T-helper 2 cell treated with Interferon-gamma antibody and Interleukin-4, amounts not matched to agents 5 μg/mL and 100 μg/mL, for 36 hours (primary cell): ENCODE measurements around the gene PCSK5.
"Not testable (repeated sequence)": the region's sequence is repeated elsewhere in the genome, so short reads cannot be mapped to it uniquely, and the experiment has no call there.

ENCODE experiments used
- DNase-seq: peaks from one replicate; pipeline ENCODE4 v3.0.0; 2021; ENCODE audit warnings: low spot score
- H3K27ac Mint-ChIP-seq: one replicate; pipeline ENCODE4 v1.8.0; 2021; ENCODE audit warnings: mild to moderate bottlenecking, mixed read lengths
- H3K27me3 Mint-ChIP-seq: one replicate; pipeline ENCODE4 v1.8.0; 2021; ENCODE audit warnings: low read depth, mixed read lengths
- H3K36me3 Mint-ChIP-seq: one replicate; pipeline ENCODE4 v1.8.0; 2021; ENCODE audit warnings: low read depth, mixed read lengths
- H3K4me1 Mint-ChIP-seq: one replicate; pipeline ENCODE4 v1.8.0; 2021; ENCODE audit warnings: low read depth, mixed read lengths
- H3K4me3 Mint-ChIP-seq: one replicate; pipeline ENCODE4 v1.8.0; 2022; ENCODE audit warnings: mild to moderate bottlenecking, moderate library complexity, mixed read lengths
- H3K9me3 Mint-ChIP-seq: one replicate; pipeline ENCODE4 v1.8.0; 2021; ENCODE audit warnings: mixed read lengths

PCSK5 gene

GRCh38 chr9:75895112-75895511, 4.6 kb downstream of the PCSK5 start:
- H3K9me3 Mint-ChIP-seq = no peaks in the 10 kb centered on the region
- peaks cover 10% of the 10 kb centered on the region for H3K4me1 Mint-ChIP-seq
- DNase-seq = no peak
- peaks cover 42% of the 10 kb centered on the region for H3K27me3 Mint-ChIP-seq
- no peak overlapping the region for H3K27ac Mint-ChIP-seq
- no peaks in the 10 kb centered on the region for H3K36me3 Mint-ChIP-seq
- no peak overlapping the region for H3K4me3 Mint-ChIP-seq

GRCh38 chr9:75896193-75896592, 5.7 kb downstream of the PCSK5 start:
- Mint-ChIP-seq H3K27ac (no peak overlapping the region), H3K9me3 (no peaks in the 10 kb centered on the region), H3K4me3 (no peak overlapping the region), H3K36me3 (no peaks in the 10 kb centered on the region), H3K4me1 (peaks cover 9% of the 10 kb centered on the region), H3K27me3 (peaks cover 45% of the 10 kb centered on the region)
- DNase-seq = no peak

GRCh38 chr9:75900893-75901524, 10.5 kb downstream of the PCSK5 start:
- not testable (repeated sequence) for DNase-seq, H3K27ac Mint-ChIP-seq, H3K9me3 Mint-ChIP-seq, H3K27me3 Mint-ChIP-seq, H3K36me3 Mint-ChIP-seq, H3K4me3 Mint-ChIP-seq, H3K4me1 Mint-ChIP-seq

GRCh38 chr9:75903785-75904360, 13.4 kb downstream of the PCSK5 start:
- Mint-ChIP-seq H3K9me3 (no peaks in the 10 kb centered on the region), H3K36me3 (no peaks in the 10 kb centered on the region), H3K27me3 (peaks cover 3% of the 10 kb centered on the region), H3K4me1 (no peaks in the 10 kb centered on the region), H3K4me3 (no peak overlapping the region), H3K27ac (no peak overlapping the region)
- no peak for DNase-seq

- no peaks in the 10 kb centered on the region for H3K9me3 Mint-ChIP-seq
- no peak for DNase-seq
- H3K4me1 Mint-ChIP-seq = no peaks in the 10 kb centered on the region
- H3K27ac Mint-ChIP-seq = no peak overlapping the region
- no peak overlapping the region for H3K4me3 Mint-ChIP-seq
- no peaks in the 10 kb centered on the region for H3K36me3 Mint-ChIP-seq
- H3K27me3 Mint-ChIP-seq = peaks cover 3% of the 10 kb centered on the region
Measured at GRCh38 chr9:75904364-75904763, 13.9 kb downstream of the PCSK5 start.

DNA sequence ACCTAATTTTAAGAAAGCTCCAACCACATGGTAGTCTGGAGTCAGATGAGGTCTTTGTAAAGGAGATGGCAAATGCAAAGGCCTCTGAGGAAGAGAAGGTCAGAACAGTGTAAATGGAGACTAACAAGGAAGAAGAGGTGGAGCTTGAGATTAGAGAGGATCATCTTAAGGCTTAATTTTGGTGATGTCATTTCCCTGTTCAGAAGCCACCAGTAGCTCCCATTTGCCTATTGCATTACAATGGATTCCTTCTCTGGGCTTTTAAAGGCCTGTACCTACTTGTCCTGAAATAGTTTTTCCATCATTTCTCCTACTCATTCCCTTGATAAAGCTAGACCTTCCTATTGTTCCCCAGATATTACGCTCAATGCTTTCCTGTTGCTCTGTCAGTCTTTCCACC, 16.1 kb downstream of the PCSK5 start:
- H3K27me3 Mint-ChIP-seq = no peaks in the 10 kb centered on the region

DNA sequence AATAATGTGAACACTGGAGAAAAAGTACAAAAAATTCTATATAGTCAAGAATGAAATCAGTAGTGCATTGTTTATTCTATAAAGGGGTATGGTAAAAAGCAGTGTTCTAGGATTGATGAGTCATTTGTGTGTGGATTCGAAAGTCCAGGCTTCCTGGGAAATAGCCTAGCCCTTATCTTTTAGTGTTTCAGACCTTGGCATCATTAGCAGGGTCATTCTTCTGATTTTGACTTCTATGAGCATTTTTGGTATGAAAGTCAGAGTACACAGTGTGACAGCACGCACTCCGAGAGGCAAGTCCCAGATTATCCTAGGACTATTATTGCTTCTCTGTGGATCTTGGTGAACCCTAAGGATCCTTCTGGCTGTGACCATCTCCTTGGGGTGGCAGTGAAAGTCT, 16.9 kb downstream of the PCSK5 start:
- DNase-seq = no peak
- peaks cover 2% of the 10 kb centered on the region for H3K4me1 Mint-ChIP-seq
- H3K36me3 Mint-ChIP-seq = no peaks in the 10 kb centered on the region
- no peak overlapping the region for H3K4me3 Mint-ChIP-seq
- H3K27ac Mint-ChIP-seq = no peak overlapping the region
- H3K27me3 Mint-ChIP-seq = no peaks in the 10 kb centered on the region
- no peaks in the 10 kb centered on the region for H3K9me3 Mint-ChIP-seq

More for the DNA sequence above, 16.1 kb downstream of the PCSK5 start:
- no peak overlapping the region for H3K27ac Mint-ChIP-seq
- no peak for DNase-seq
- H3K9me3 Mint-ChIP-seq = no peaks in the 10 kb centered on the region
- H3K36me3 Mint-ChIP-seq = no peaks in the 10 kb centered on the region
- no peaks in the 10 kb centered on the region for H3K4me1 Mint-ChIP-seq
- no peak overlapping the region for H3K4me3 Mint-ChIP-seq

- H3K9me3 Mint-ChIP-seq = no peaks in the 10 kb centered on the region
- H3K4me3 Mint-ChIP-seq = no peak overlapping the region
- DNase-seq = no peak
- H3K27ac Mint-ChIP-seq = no peak overlapping the region
- peaks cover 2% of the 10 kb centered on the region for H3K4me1 Mint-ChIP-seq
- no peaks in the 10 kb centered on the region for H3K27me3 Mint-ChIP-seq
- H3K36me3 Mint-ChIP-seq = no peaks in the 10 kb centered on the region
Measured at GRCh38 chr9:75907923-75908322, 17.4 kb downstream of the PCSK5 start.

DNA sequence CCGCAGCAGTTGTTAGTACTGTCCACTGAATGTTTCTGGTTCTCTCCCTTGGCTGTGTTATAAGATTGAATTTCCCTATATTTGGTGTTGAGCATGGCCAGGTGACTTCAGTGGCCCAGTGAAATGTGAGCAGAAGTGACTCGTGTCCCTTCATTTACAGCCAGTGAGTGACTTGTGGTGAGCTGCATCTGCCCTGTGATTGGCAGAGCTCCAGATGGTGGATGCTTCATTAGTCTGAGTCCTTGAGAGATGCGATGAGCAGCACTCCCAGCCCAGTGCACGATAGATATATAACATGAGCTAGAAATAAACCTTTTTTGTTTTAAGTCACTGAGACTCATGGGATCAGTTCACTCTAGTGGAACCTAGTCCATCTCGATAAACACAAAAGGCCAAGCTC, 19.3 kb downstream of the PCSK5 start:
- Mint-ChIP-seq H3K27ac (no peak overlapping the region), H3K4me1 (peaks cover 2% of the 10 kb centered on the region), H3K9me3 (no peaks in the 10 kb centered on the region), H3K27me3 (no peaks in the 10 kb centered on the region), H3K4me3 (no peak overlapping the region), H3K36me3 (no peaks in the 10 kb centered on the region)
- DNase-seq = no peak

- Mint-ChIP-seq H3K9me3 (no peaks in the 10 kb centered on the region), H3K27me3 (no peaks in the 10 kb centered on the region), H3K27ac (no peak overlapping the region), H3K36me3 (no peaks in the 10 kb centered on the region), H3K4me1 (peaks cover 2% of the 10 kb centered on the region), H3K4me3 (no peak overlapping the region)
- no peak for DNase-seq
Measured at GRCh38 chr9:75910731-75911130, 20.3 kb downstream of the PCSK5 start.

DNA sequence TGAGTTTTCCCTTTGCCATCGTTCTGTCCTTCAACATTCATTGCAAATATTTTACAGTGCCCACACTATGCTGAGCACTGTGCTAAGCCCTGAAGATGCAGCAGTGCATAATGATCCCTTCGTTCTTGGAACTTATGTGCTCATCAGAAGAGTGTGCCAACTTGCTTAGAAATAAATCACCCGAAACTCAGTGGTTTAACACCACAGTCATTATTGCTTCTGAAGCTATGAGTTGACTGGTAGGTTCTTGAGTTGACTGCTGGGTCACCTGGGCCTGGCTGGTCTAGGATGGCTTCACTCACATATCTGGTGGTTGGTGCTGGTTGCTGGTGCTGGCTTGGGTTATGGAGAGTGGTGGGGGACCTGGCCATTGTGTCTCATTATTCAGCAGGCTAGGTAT, 20.9 kb downstream of the PCSK5 start:
- Mint-ChIP-seq H3K27me3 (no peaks in the 10 kb centered on the region), H3K4me3 (no peak overlapping the region), H3K36me3 (no peaks in the 10 kb centered on the region), H3K27ac (no peak overlapping the region), H3K9me3 (no peaks in the 10 kb centered on the region), H3K4me1 (peaks cover 2% of the 10 kb centered on the region)
- no peak for DNase-seq

GRCh38 chr9:75912951-75913350, 22.5 kb downstream of the PCSK5 start:
- no peak for DNase-seq
- peaks cover 2% of the 10 kb centered on the region for H3K4me1 Mint-ChIP-seq
- no peaks in the 10 kb centered on the region for H3K36me3 Mint-ChIP-seq
- H3K4me3 Mint-ChIP-seq = no peak overlapping the region
- H3K27me3 Mint-ChIP-seq = no peaks in the 10 kb centered on the region
- no peak overlapping the region for H3K27ac Mint-ChIP-seq
- no peaks in the 10 kb centered on the region for H3K9me3 Mint-ChIP-seq

DNA sequence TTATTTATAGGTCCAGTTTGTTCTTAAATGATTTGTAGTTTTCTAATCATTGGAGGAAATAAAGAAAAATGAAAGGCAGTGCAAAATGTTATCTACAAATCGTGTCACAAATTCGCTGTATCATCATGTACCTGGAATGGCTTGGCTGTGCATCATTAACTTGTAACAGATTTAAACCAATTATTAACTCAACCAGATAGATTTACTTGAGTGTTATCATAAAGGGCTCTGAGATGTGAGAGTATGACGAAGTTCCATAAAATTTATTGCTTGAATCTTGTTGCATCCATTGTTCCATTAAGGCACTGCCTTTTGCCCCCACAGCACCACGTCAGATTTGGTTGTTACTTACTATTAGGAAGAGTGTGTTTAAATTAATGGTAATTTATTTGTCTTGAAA, 23.5 kb downstream of the PCSK5 start:
- peaks cover 2% of the 10 kb centered on the region for H3K4me1 Mint-ChIP-seq
- no peaks in the 10 kb centered on the region for H3K36me3 Mint-ChIP-seq
- H3K4me3 Mint-ChIP-seq = no peak overlapping the region
- H3K27me3 Mint-ChIP-seq = no peaks in the 10 kb centered on the region
- no peak for DNase-seq
- no peaks in the 10 kb centered on the region for H3K9me3 Mint-ChIP-seq
- no peak overlapping the region for H3K27ac Mint-ChIP-seq

GRCh38 chr9:75914883-75915452, 24.5 kb downstream of the PCSK5 start:
- peaks cover 2% of the 10 kb centered on the region for H3K4me1 Mint-ChIP-seq
- no peak overlapping the region for H3K4me3 Mint-ChIP-seq
- no peak overlapping the region for H3K27ac Mint-ChIP-seq
- DNase-seq = no peak
- no peaks in the 10 kb centered on the region for H3K27me3 Mint-ChIP-seq
- H3K36me3 Mint-ChIP-seq = no peaks in the 10 kb centered on the region
- H3K9me3 Mint-ChIP-seq = no peaks in the 10 kb centered on the region

- Mint-ChIP-seq H3K36me3 (no peaks in the 10 kb centered on the region), H3K4me3 (no peak overlapping the region), H3K27me3 (no peaks in the 10 kb centered on the region), H3K4me1 (no peaks in the 10 kb centered on the region), H3K9me3 (no peaks in the 10 kb centered on the region), H3K27ac (no peak overlapping the region)
- DNase-seq = no peak
Measured at GRCh38 chr9:75918154-75918553, 27.7 kb downstream of the PCSK5 start.
